GM21515 (cell line): ENCODE data around the gene HMCN2.
A peak's percentile ranks its signal among the peaks of the same experiment; 100 is the strongest.
"Not testable (repeated sequence)": the region's sequence is repeated elsewhere in the genome, so short reads cannot be mapped to it uniquely, and the experiment has no call there.

Experiments used
- ATAC-seq: cut with Tn5 transposase; IDR thresholded peaks from one replicate; pipeline ENCODE4 v1.9.1; 2021; ENCODE audit not compliant: unreplicated experiment

The HMCN2 gene

DNA sequence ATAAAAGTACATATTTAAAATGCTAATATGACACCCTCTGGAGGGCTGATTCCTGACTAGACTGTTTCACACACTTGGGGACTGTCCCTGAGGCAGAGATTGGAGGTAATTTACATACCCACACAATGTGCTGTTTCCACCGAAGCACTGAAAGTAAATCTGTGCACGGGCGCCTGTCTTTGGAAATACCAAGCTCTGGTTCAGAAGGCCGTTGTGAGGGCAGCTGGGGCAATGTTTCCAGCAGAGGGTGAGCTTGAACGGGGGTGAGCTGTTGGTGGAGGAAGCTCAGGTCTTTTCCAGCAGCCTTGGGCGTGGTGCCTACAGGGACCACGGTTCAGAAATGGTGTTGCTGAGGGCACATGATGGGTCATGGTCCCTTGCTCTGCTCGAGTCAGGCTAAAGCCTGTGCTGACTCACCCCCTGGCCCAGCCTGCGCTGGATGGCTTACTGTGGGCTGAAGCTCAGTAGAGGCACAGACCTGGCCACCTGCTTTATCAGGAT is 25.8 kb upstream of the HMCN2 start:
- ATAC-seq: peak; percentile 60

DNA sequence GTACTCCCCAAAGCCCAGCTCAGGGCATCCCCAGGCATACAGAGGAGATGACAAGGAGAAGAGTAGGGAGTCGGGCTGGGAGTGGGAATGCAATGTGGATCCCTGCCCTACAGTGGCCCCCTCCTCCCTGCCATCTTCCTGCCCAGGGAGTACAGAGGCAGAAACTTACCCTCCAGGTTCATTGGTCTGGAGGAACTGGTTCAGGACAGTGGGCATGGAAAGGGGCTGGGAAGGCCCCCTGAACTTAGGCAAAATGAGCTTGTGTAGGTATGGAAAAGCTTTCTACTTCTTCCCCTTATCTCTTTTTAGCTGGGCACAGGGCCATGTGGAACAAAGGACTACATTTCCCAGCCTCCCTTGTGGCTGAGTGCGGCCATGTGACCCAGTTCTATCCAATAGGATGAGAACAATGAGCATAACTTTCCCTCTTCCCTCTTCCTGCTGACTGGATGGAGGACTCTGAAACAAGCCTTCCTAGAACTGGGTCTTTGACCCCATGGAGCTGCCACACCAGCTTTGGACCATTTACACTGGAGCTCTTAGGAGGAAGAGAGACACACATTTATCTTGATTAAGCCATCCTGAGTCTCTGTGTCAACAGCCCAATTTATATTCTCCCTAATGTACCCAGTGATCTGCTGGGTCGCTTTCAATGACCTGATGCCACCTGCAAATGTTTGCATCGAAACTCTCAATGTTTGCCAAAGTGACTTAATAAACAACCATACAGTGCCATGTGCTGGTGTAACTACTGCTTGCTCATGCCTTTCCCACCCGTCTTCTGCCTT is 25.0 kb upstream of the HMCN2 start:
- ATAC-seq: no peak

DNA sequence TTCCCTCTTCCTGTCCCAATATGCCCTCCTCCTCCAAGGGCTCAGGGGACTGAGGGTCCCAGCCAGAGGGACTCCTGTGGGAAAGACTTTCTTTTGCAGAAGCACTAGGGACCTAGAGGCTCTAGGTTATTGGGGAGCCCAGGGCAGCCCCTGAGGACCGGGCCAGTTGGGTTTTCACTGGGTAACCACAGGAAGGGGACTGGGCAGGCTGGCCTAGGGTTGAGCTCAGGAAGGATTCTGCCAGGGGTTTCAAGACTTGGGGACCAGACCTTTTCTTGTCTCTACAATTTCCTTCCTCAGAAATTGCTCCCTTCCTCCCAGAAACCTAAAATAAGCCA is 24.4 kb upstream of the HMCN2 start:
- ATAC-seq: no peak

DNA sequence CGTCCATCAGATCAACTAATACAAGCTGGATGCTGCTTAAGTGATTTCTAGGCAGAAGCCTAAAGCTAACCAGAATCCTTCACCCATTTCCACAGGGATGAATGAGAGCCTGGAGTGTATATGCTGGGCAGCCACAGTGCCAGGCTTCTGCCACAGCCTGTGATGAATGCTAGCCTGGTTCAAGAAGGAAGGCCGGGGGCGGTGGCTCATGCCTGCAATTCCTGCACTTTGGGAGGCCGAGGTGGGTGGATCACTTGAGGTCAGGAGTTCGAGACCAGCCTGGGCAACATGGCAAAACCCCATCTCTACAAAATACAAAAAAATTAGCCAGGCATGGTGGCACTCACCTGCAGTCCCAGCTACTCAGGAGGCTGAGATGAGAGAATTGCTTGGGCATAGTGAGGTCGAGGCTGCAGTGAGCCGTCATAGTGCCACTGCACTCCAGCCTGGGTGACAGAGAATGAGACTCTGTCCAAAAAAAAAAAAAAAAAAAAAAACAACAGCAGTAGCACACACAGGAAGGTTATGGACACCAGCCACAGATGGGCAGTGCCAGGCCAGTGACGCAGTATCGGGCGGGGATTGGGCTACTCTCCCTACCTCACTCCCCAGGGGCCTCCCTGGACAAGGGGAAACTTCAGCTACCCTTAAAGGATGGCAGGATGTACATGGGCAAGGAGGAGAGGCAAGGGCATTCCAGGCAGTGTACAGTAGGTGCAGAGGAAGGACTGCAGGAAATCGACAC is 23.1 kb upstream of the HMCN2 start:
- no peak for ATAC-seq

DNA sequence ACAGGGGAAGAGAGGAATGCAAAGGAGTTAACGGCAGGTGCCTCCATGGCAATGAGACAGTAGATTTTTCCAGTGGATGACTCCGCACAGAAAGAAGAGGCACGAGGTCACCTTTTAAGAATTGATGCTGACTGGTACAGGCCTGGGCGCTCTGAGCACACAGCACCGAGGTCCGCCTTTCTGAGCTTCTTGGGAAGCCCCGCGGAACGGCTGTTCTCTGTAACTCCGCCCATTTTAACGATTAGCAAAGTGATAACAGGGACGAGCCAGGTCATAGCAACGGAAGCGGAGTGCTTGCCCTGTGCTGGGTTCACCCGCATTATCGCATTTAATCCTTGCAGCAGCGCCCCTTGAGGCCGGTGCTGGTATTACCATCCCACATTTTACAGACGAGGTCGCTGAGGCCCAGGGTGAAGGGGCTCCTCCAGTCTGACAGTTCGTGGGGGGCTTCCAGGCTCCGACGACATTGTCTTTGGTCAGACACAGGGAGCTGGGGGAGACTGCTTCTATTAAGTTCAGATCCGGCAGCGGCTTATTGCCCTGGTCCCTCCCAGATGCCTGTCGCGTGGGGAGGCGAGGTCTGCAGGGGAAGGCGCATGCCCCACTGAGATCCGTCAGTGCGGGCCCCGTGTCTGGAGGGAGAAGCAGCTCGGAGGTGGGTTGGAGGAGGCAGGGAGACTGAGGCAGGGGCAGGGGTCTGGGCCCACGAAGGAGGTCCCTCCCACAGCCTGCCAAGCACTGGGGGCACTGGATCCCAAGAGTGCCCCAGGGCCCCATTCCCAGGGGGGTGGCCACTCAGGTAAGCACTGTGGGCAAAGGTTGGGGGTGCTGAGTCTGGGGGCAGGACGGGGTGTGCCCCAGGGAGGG is 22.3 kb upstream of the HMCN2 start:
- ATAC-seq: peak; percentile 33

DNA sequence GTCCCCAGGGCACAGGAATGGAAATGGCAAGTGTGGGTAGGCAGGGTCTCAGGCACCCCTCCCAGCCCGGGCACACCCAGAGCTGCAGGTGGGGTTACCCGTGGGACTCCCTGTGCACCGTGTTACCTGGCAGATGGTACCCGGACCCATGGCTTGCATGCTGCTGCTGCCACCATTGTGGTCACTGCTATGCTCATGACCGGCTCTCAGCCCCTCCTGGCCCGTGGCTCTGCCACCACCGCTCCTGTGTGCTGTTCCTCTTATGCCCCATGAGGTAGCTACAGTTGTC is 21.7 kb upstream of the HMCN2 start:
- no peak for ATAC-seq

DNA sequence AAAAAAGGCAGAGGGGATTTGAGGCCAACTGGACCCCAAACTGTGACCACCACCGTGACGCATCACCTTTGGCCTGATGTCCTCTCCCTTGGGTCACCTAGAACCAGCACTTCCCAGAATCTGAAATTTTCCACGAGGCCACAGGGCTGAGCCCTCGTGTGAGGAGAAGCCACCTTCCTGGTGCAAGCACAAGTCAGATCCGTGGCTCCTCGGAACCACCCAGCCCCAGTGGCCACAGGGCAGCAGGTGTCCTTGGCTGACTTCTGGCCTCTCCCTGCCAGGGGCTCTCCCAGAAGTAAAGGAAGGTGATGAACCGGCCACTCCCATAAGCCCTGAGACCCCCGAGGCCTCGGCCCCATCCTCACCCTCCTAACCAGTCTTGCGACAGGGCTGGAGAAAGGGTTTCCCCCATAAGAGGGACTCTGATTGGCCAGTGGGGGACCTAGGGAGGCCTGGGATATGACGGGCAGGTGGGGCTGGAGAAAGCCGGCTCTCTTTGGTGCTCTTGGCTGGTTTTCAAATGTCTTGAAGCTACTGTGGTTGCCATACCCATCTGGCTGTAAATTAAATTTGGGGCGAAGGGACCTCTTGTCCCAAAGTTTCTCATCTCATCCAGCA is 20.9 kb upstream of the HMCN2 start:
- no peak for ATAC-seq

DNA sequence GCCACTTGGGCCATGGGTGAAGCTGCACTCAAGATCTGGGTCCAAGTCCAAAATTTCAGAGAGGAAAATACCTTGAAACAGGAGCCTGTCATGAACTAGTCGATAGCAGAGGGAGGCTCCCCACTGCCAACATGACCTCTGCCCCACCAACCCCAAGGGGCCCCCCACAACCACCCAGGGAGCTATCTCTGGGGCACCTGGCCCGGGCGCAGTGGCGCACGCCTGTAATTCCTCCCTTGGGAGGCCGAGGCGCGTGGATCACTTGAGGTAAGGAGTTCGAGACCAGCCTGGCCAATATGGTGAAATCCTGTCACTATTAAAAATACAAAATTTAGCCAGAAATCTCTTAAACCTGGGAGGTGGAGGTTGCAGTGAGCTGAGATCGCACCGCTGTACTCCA is 20.1 kb upstream of the HMCN2 start:
- ATAC-seq: no peak

DNA sequence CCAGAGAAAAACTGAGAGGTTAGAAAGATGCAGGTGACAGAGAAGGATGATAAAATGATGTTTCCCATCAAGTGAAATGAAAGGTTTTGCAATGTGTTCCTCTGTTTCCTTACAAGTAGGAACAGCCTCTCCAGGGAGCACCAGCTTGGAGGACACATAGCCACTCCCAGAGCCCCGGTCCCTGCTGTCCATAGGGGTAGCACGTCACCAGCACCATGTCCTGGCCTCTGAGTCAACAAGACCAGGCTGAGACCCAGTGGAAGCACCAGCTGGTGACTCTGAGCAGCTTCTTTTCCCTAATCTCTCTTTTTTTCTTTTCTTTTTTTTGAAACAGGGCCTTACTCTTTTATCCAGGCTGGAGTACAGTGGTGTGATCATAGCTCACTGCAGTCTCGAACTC is 19.4 kb upstream of the HMCN2 start:
- no peak for ATAC-seq

DNA sequence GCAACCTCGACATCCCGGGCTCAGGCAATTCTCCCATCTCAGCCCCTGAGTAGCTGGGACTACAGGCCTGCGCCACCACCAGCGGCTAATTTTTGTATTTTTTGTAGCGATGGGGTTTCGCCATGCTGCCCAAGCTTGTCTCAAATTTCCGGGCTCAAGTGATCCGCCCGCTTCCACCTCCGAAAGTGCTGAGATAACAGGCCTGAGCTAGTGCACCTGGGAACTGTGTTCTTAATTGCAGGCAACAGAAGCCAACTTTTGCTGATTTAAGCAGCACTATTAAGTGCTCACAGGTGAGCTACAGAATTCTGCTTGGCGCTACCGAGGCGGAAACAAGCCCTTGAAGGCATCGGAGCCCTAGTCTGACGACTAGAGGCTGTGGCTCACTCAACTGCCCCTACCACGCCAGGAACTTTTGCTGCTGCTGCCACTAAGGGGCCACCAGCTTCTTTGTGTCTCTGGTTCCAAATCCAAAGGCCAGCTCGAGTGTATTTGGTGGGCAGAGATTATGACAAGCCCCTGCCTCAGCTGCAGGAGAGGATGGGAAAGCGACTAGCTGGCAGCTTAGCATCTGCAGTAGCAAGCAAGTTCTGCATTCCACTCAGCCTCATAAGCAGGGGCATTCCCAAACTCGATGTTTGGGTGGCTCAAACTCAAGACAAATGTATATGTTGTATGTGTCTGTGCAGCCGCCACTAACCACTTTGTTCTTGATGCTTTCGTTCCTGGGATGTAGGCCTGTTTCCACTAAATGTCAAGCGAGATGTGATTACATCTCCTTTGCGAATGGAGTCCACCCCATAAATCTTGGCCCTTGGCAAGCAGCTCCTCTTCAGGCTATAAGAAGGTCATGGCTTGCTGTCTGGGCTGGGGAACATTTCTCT is 10.6 kb upstream of the HMCN2 start:
- no peak for ATAC-seq

DNA sequence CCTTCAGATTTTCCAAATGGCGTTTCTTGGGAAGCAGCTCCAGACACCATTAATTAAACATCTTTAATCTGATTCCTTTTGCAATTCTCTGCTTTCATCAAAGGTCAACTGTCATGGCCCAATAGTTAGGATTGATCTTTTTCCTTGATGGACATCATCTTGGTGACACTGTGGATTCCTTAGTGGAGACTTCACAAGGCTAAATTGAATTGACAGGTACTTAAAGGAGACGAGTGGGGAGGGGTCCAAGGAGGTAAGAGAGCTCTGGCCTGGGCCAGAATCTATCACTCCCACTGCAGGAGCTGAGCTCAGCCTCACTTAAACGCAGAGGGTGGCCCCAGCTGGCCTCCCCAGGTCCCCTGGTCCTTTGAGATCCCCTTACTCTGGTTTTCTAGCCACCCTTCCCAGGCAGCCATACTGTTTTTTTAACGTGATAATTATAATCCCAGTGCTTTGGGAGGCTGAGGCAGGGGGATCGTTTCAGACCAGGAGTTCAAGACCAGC is 9.9 kb upstream of the HMCN2 start:
- ATAC-seq: no peak

DNA sequence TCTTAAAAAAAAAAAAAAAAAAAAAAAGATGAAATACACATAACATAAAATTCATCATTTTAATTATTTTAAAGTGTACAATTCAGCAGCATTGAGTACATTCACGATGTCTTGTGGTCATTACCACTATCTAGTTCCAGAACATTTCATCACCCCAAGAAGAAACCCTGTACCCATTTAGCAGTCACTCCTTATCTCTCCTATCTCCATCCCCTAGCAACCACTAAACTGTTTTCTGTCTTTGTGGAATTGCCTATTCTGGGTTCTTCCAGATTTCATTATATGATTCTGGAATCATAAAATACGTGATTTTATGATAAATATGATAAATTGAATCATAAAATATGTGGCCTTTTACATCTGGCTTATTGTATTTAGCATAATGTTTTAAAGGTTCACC is 8.9 kb upstream of the HMCN2 start:
- no peak for ATAC-seq

DNA sequence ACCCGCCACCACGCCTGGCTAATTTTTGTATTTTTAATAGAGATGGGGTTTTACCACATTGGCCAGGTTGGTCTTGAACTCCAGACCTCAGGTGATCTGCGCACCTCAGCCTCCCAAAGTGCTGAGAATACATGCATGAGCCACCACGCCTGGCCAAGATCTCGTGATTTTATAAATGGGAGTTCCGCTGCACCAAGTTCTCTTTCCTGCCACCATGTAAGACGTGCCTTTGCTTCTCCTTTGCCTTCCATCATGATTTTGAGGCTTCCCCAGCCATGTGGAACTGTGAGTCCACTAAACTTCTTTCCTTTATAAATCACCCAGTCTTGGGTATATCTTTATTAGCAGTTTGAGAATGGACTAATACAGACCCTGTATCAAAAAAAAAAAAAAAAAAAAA is 7.4 kb upstream of the HMCN2 start:
- not testable (repeated sequence) for ATAC-seq

DNA sequence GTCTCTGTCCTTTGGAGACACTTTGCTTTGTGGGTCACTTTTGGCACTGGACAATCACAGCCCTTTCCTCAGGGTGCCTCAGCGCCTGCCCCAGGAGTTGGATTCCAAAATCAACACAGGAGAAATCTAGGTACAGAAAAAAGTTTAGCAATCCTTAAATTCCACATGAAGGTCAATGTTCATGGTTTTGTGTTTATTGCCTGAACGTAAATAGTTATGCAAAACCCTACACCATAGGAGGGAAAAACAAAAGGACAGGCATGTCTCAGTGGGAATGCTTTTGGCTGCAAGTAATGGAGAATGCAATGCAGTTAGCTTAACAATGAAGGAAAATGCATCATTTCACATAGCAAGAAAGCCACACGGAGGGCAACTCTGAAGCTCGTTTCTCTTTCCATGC is 6.5 kb upstream of the HMCN2 start:
- ATAC-seq: no peak

DNA sequence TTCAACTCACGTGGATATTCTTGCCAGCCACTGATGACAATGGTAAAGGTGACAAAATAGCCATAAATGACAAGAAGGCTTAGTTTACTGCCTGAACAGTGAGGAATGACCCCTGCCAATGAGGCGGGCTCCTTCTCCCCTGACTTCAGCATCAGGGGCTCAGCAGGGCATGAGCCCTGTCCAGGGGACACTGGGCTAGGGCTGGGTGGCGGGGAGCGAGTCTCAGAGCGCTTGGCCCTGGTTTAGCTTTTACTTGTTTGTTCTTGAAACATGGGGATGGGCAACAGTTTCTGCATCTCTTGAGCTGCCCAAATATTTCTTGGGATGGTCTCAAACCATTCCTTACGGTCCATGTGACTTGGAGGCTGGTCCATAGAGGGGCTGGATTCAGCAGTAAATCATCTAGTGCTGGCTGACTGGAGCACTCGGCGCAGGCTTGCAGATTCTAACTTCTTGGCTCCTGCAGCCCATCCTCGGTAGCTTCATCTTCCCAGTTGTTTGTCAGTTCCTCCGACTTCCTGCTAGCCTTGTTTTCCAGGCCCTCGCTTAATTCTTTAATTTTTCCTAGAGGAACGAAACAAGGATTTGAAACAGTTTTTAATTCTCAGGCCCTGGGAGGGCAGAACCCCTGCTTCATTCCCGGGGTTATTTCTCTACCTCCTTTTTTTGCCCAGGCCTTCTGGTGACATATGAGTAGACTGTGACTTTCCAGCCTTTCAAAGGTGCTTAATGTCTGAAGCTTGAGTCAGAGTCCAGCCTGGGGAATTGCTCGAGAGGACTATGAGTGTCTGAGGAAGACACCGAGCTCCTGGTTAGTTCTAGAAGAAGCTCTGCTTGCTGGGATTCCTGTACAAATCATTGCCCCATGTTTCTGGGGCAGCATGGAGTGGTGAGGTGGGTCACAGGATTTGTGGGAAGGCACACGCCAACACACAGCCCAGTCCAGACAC is 4.5 kb upstream of the HMCN2 start:
- ATAC-seq: no peak

DNA sequence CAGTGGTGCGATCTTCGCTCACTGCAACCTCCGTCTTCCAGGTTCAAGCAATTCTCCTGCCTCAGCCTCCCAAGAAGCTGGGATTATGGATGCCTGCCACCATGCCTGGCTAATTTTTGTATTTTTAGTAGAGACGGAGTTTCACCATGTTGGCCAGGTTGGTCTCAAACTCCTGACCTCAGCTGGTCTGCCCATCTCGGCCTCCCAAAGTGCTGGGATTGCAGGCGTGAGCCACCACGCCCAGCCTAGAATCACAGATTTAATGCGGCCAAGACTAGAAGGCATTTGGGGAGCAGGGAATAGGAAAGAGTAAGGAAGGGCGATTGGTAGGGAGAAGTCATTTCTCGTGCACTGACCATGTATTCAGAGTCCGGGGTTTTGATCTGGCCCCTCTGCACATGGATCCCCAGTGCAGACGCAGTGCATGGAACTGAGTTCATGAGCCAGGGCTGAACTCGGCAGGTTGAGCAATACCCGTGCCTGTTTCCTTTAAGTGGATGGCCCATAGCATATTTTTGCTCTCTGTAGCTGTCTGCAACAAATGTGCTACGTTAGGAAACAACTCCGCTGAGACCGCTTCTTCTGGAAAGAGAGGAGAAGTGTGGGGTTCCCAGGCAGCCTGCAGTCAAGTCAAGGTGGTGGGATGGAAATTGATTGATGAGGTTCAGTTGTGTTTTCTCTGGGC is 3.4 kb upstream of the HMCN2 start:
- no peak for ATAC-seq

DNA sequence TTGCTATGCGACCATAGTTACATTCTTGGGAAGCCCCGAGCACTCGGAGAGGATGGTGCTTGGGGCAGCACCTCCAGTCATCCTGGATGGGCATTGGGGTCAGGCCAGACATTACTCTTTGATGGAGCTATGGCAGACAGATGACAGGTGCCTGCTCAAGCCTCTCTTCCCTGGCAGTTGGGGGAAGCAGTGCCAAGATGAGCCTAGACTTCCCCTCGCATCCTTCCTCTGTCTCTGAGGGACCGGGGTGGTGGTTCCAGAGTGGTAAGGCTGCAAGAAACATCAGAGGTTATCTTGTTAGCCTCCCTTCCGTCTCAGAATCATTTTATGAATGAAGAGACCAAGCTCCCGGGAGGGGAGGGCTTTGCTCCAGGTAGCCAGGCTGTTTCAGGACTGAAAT is 2.8 kb upstream of the HMCN2 start:
- no peak for ATAC-seq

DNA sequence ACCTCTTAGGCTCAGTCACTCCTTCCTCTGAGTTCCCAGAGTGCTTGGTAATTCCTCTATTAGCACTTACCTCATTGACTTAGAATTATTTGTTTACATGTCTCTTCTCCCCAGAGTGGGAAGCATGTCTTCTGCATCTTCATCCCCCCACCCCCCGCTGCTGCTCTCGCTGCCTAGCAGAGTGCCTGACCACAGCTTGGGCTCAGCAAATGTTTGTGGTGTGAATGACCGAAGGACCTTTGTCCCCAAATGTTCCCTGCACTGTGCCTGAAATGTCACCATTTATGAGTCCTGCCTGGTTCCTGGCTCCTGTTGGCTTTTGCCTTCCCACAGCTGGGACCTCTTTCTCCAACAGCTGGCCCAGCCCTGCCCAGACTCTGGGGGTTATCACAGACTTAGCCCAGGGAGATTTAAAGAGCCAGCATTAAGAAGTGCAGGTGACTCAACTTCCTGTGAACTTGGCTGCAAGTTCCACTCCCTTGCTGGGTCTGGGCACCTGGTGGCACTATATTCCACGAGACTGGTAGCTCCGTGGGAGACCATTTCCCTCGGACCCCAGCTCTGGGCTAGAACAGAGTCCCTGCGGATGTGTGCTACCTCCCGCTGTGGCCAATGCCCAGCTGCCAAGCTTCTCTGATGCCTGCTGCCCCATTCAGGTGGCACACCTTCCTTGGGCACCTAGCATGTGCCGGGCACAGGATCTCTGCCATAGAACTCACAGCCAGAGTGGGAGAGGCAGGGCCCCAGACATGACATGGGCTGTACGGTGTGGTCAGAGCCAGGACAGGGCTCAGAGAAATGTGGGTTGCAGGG is 1.8 kb upstream of the HMCN2 start:
- no peak for ATAC-seq
